Upper lobe of left lung (tissue), 6 donors: ENCODE measurements around the gene GPN3. TPM values are rescaled to one million over a fixed set of nuclear protein-coding genes. Genes with fewer than 3 reads are reported as not detected.
"Not testable (repeated sequence)": the region's sequence is repeated elsewhere in the genome, so short reads cannot be mapped to it uniquely, and the experiment has no call there.

ENCODE experiments used
- ATAC-seq, 2 donors: fragments of 200-7000 bp; cut with Tn5 transposase; one replicate each; pipeline ENCODE4 v1.9.1; 2022; ENCODE audit warnings: mild to moderate bottlenecking in 2 of 2, moderate library complexity in 2 of 2; ENCODE audit not compliant: low FRiP score in 2 of 2
- DNase-seq, 2 donors: peaks; one replicate each; pipeline ENCODE4 v3.0.0-alpha.2; 2019 to 2020
- H3K27ac ChIP-seq, 4 donors: fragments of 200-600 bp; sonication (generic); one replicate each; pipeline ENCODE4 v1.5.1; 2016 to 2019
- H3K27me3 ChIP-seq, 4 donors: fragments of 200-600 bp; sonication (generic); one replicate each; pipeline ENCODE4 v1.5.1; 2017 to 2019
- H3K36me3 ChIP-seq, 4 donors: fragments of 200-600 bp; sonication (generic); one replicate each; pipeline ENCODE4 v1.5.1; 2016 to 2019
- H3K4me1 ChIP-seq, 4 donors: fragments of 200-600 bp; sonication (generic); one replicate each; pipeline ENCODE4 v1.5.1; 2018 to 2019
- H3K4me3 ChIP-seq, 4 donors: fragments of 200-600 bp; sonication (generic); one replicate each; pipeline ENCODE4 v1.5.1; 2017 to 2019; ENCODE audit warnings: mild to moderate bottlenecking in 2 of 4, moderate library complexity in 1 of 4
- H3K9me3 ChIP-seq, 4 donors: fragments of 200-600 bp; sonication (generic); one replicate each; pipeline ENCODE4 v1.5.1; 2018 to 2019
- CTCF ChIP-seq, 6 experiments: fragments of 450-650 bp in 4 of 6; fragments of 200-600 bp in 2 of 6; sonication (generic) in 2 of 6; IDR thresholded peaks; one replicate each; pipeline ENCODE4 v1.5.1; 2016 to 2019; ENCODE audit warnings: antibody characterized with exemption in 6 of 6
- EP300 ChIP-seq, 4 donors: sonication (generic); formaldehyde crosslinking; IDR thresholded peaks; one replicate each; pipeline ENCODE4 v1.5.1; 2017; ENCODE audit warnings: antibody characterized with exemption in 4 of 4, control low read depth in 2 of 4
- POLR2A ChIP-seq, 4 donors: fragments of 450-650 bp; IDR thresholded peaks; one replicate each; pipeline ENCODE4 v1.5.1; 2016 to 2017; ENCODE audit warnings: antibody characterized with exemption in 4 of 4, mild to moderate bottlenecking in 2 of 4
- POLR2AphosphoS5 ChIP-seq, 2 donors: sonication (generic); formaldehyde crosslinking; IDR thresholded peaks; one replicate each; pipeline ENCODE4 v1.5.1; 2017; ENCODE audit warnings: antibody characterized with exemption in 2 of 2
- WGBS, 2 donors: methylation state at CpG; one replicate each; pipeline ENCODE4 v1.1.5; 2017 to 2018; 5-methylcytosine and 5-hydroxymethylcytosine counted together
- total RNA-seq, 6 donors: library from RNA; depleted of rRNA in 4 of 6; stranded (reverse); fragments of >200 nt in 4 of 6; gene quantifications; one replicate each; pipeline versions ENCODE4 v1.1.0 to v1.2.1, GENCODE V29; 2016 to 2021
- donor health status: DM: no; HTN: no; CAD: no; lungs with moderate emphysema.
- donor health status: DM: no; HTN: yes; CAD: no; lungs with severe emphysema.

Gene GPN3
- total RNA-seq, 6 donors from 2014 or later: 4.1 to 31.4 (median 19.6) TPM

- peak within 1 kb of the TSS; percentile 93 to 99 (median 98) for H3K27ac ChIP-seq
- WGBS, 2 donors: 0% methylated on average over 29 to 43 of the region's 51 CpGs
- peak; percentile 91 to 98 for TF ChIP-seq POLR2AphosphoS5 (IDR thresholded peaks at IDR 0.05)
- TF ChIP-seq CTCF (IDR thresholded peaks at IDR 0.05): peak; percentile 77 to 97 (median 90)
- peak in 3 of 4 donors; percentile 30 to 85 (median 69) for TF ChIP-seq POLR2A (IDR thresholded peaks at IDR 0.05)
- peak in 1 of 4 donors; percentile 11 for TF ChIP-seq EP300 (IDR thresholded peaks at IDR 0.05)
These were observed 18.1 kb downstream of the GPN3 start, which contains the start of gene ARPC3 for GRCh38 chr12:110449799-110450497. TSS of gene ARPC3 (minus strand) at chr12:110450337. CDS start at chr12:110450260, 77 bp downstream.

GRCh38 chr12:110444455-110444854, 23.6 kb downstream of the GPN3 start:
- DNase-seq: no peak
- no peak for ATAC-seq
- Histone ChIP-seq H3K4me1 (peaks cover 24 to 36% (median 24%) of the 10 kb centered on the region in 4 donors), H3K27ac (no peak overlapping the region), H3K9me3 (no peaks in the 10 kb centered on the region), H3K36me3 (peaks cover 19 to 69% (median 47%) of the 10 kb centered on the region in 4 donors), H3K27me3 (no peaks in the 10 kb centered on the region), H3K4me3 (no peak overlapping the region)
- TF ChIP-seq POLR2AphosphoS5 (IDR thresholded peaks at IDR 0.05): no peak
- TF ChIP-seq EP300 (IDR thresholded peaks at IDR 0.05): no peak
- no peak for TF ChIP-seq POLR2A (IDR thresholded peaks at IDR 0.05)
- TF ChIP-seq CTCF (IDR thresholded peaks at IDR 0.05): no peak
- 91 to 100% methylated on average over 3 of the region's 3 CpGs for WGBS, 2 donors

More at GRCh38 chr12:110449799-110450497, 18.1 kb downstream of the GPN3 start, which contains the start of gene ARPC3:
- Histone ChIP-seq H3K27me3 (no peaks in the 10 kb centered on the region), H3K36me3 (peaks cover 0 to 32% (median 3%) of the 10 kb centered on the region in 4 donors), H3K9me3 (no peaks in the 10 kb centered on the region), H3K4me3 (peak within 1 kb of the TSS; percentile 82 to 94 (median 87)), H3K4me1 (peaks cover 24 to 41% (median 24%) of the 10 kb centered on the region in 4 donors)
- peak; percentile 97 for DNase-seq
- ATAC-seq: peak; percentile 99 to 100

GRCh38 chr12:110436231-110436630, 31.8 kb downstream of the GPN3 start:
- Histone ChIP-seq H3K36me3 (peaks cover 25 to 76% (median 65%) of the 10 kb centered on the region in 4 donors), H3K4me3 (no peak overlapping the region), H3K4me1 (peaks cover 0 to under 1% (median 0%) of the 10 kb centered on the region in 4 donors), H3K27ac (no peak overlapping the region), H3K9me3 (no peaks in the 10 kb centered on the region), H3K27me3 (no peaks in the 10 kb centered on the region)
- DNase-seq: no peak
- 51 to 57% methylated on average over 2 of the region's 2 CpGs for WGBS, 2 donors
- TF ChIP-seq POLR2AphosphoS5 (IDR thresholded peaks at IDR 0.05) (no peak), EP300 (IDR thresholded peaks at IDR 0.05) (no peak), POLR2A (IDR thresholded peaks at IDR 0.05) (no peak), CTCF (IDR thresholded peaks at IDR 0.05) (no peak)
- no peak for ATAC-seq

GRCh38 chr12:110431957-110432587, 36.0 kb downstream of the GPN3 start:
- Histone ChIP-seq H3K27ac (peak overlapping the region in 2 of 4 donors; percentile 11 to 78), H3K27me3 (no peaks in the 10 kb centered on the region), H3K36me3 (peaks cover 14 to 34% (median 29%) of the 10 kb centered on the region in 4 donors), H3K9me3 (no peaks in the 10 kb centered on the region), H3K4me3 (peak overlapping the region in 3 of 4 donors; percentile 44 to 57 (median 57)), H3K4me1 (peaks cover 0 to 5% (median 0%) of the 10 kb centered on the region in 4 donors)
- 81 to 87% methylated on average over 11 to 12 of the region's 12 CpGs for WGBS, 2 donors
- TF ChIP-seq POLR2AphosphoS5 (IDR thresholded peaks at IDR 0.05): no peak
- TF ChIP-seq EP300 (IDR thresholded peaks at IDR 0.05): no peak
- no peak for TF ChIP-seq CTCF (IDR thresholded peaks at IDR 0.05)
- no peak for TF ChIP-seq POLR2A (IDR thresholded peaks at IDR 0.05)
- ATAC-seq: no peak
- DNase-seq: peak in 1 of 2 donors; percentile 60

GRCh38 chr12:110429676-110430075, 38.4 kb downstream of the GPN3 start:
- not testable (repeated sequence) for H3K27ac ChIP-seq, ATAC-seq, H3K4me1 ChIP-seq, H3K4me3 ChIP-seq, H3K27me3 ChIP-seq, H3K9me3 ChIP-seq
- peak in 1 of 2 donors; percentile 71 for DNase-seq
- 88 to 95% methylated on average over 12 to 15 of the region's 15 CpGs for WGBS, 2 donors
- H3K36me3 ChIP-seq: peaks cover 2 to 10% (median 7%) of the 10 kb centered on the region in 4 donors
